M059J (cell line): ENCODE results near the gene MRTFA. TPM values are rescaled to one million over a fixed set of nuclear protein-coding genes. Genes with fewer than 3 reads are reported as not detected.

Source experiments
- DNase-seq: peaks from one replicate; pipeline ENCODE4 v3.0.0-alpha.2; 2012; ENCODE audit warnings: low read depth
- total RNA-seq: library from RNA; depleted of rRNA; stranded (reverse); fragments of >200 nt; shearing (Covaris generic); gene quantifications from 2 replicates; pipeline ENCODE4 v1.2.3, GENCODE V29; 2014

MRTFA gene
- total RNA-seq, 1 experiment from 2014 or later, result 25.4 TPM

- no peak for DNase-seq
These were observed 172.8 kb downstream of the MRTFA start for GRCh38 chr22:40463683-40464082.

- DNase-seq, result no peak
These were observed 173.4 kb downstream of the MRTFA start for GRCh38 chr22:40463017-40463631.

- DNase-seq, result no peak
These were observed 174.1 kb downstream of the MRTFA start for GRCh38 chr22:40462195-40462984.

GRCh38 chr22:40453671-40454070, 182.8 kb downstream of the MRTFA start:
- DNase-seq, result peak; percentile 27

GRCh38 chr22:40452730-40453487, 183.6 kb downstream of the MRTFA start:
- DNase-seq, result no peak

- no peak for DNase-seq
These were observed 185.3 kb downstream of the MRTFA start for GRCh38 chr22:40451210-40451609.

GRCh38 chr22:40450616-40451015, 185.9 kb downstream of the MRTFA start:
- no peak for DNase-seq

GRCh38 chr22:40449676-40450035, 186.9 kb downstream of the MRTFA start:
- peak; percentile 64 for DNase-seq

- no peak for DNase-seq
These were observed 190.3 kb downstream of the MRTFA start for GRCh38 chr22:40446203-40446602.

- no peak for DNase-seq
These were observed 192.2 kb downstream of the MRTFA start for GRCh38 chr22:40444178-40444831.

GRCh38 chr22:40443732-40444131, 192.8 kb downstream of the MRTFA start:
- DNase-seq, result no peak

- no peak for DNase-seq
These were observed 194.6 kb downstream of the MRTFA start for GRCh38 chr22:40441761-40442390.

- peak; percentile 55 for DNase-seq
These were observed 199.8 kb downstream of the MRTFA start for GRCh38 chr22:40436505-40437431.

GRCh38 chr22:40434745-40435144, 201.8 kb downstream of the MRTFA start:
- no peak for DNase-seq

- peak; percentile 29 for DNase-seq
These were observed 202.4 kb downstream of the MRTFA start for GRCh38 chr22:40434106-40434505.

GRCh38 chr22:40433416-40434090, 203.0 kb downstream of the MRTFA start:
- no peak for DNase-seq

- no peak for DNase-seq
These were observed 203.9 kb downstream of the MRTFA start for GRCh38 chr22:40432625-40433024.

- no peak for DNase-seq
These were observed 204.4 kb downstream of the MRTFA start for GRCh38 chr22:40432157-40432556.

GRCh38 chr22:40430991-40431390, 205.5 kb downstream of the MRTFA start:
- DNase-seq, result no peak

GRCh38 chr22:40429481-40429880, 207.0 kb downstream of the MRTFA start:
- DNase-seq, result no peak
